H9 (cell line): ENCODE measurements around the gene WFIKKN1. TPM values are rescaled to one million over a fixed set of nuclear protein-coding genes. Genes with fewer than 3 reads are reported as not detected.
A peak's percentile ranks its signal among the peaks of the same experiment; 100 is the strongest.

Experiments used
- DNase-seq: peaks from one replicate; pipeline ENCODE4 v3.0.0-alpha.2; 2017
- H2AFZ ChIP-seq: one replicate; pipeline ENCODE4 v1.6.1; 2013; ENCODE audit warnings: mild to moderate bottlenecking, low read length, control low read depth, moderate library complexity
- H2AK5ac ChIP-seq: 2 replicates; pipeline ENCODE4 v1.6.1; 2013; ENCODE audit warnings: low read length, control low read depth, mixed read lengths; ENCODE audit not compliant: insufficient read length
- H2BK120ac ChIP-seq: one replicate; pipeline ENCODE4 v1.6.1; 2013; ENCODE audit warnings: low read depth, mild to moderate bottlenecking, low read length, control low read depth, inconsistent platforms; ENCODE audit not compliant: poor library complexity, severe bottlenecking
- H2BK12ac ChIP-seq: 2 replicates; pipeline ENCODE4 v1.6.1; 2013; ENCODE audit warnings: low read length, control low read depth, mixed read lengths, low read depth; ENCODE audit not compliant: insufficient read length
- H2BK15ac ChIP-seq: 2 replicates; pipeline ENCODE4 v1.6.1; 2013; ENCODE audit warnings: low read depth, low read length, control low read depth
- H2BK20ac ChIP-seq: one replicate; pipeline ENCODE4 v1.6.1; 2013; ENCODE audit warnings: low read depth, mild to moderate bottlenecking, low read length, control low read depth, inconsistent platforms; ENCODE audit not compliant: poor library complexity, severe bottlenecking
- H2BK5ac ChIP-seq: 2 replicates; pipeline ENCODE4 v1.6.1; 2013; ENCODE audit warnings: low read length, control low read depth, mixed read lengths; ENCODE audit not compliant: insufficient read length
- H3K14ac ChIP-seq: 2 replicates; pipeline ENCODE4 v1.6.1; 2013; ENCODE audit warnings: low read length, control low read depth; ENCODE audit not compliant: insufficient read depth
- H3K18ac ChIP-seq: 2 replicates; pipeline ENCODE4 v1.6.1; 2013; ENCODE audit warnings: low read depth, mild to moderate bottlenecking, mixed read lengths, low read length, control low read depth; ENCODE audit not compliant: insufficient read length
- H3K23ac ChIP-seq: 2 replicates; pipeline ENCODE4 v1.6.1; 2013; ENCODE audit warnings: low read length, control low read depth, mixed read lengths, low read depth; ENCODE audit not compliant: insufficient read length
- H3K23me2 ChIP-seq: 2 replicates; pipeline ENCODE4 v1.6.1; 2013; ENCODE audit warnings: low read depth, mild to moderate bottlenecking, mixed read lengths, low read length, control low read depth; ENCODE audit not compliant: insufficient read length, poor library complexity, severe bottlenecking
- H3K27ac ChIP-seq: 2 replicates; pipeline ENCODE4 v1.5.1; 2013; ENCODE audit warnings: low read length, control low read depth, mixed read lengths, low read depth; ENCODE audit not compliant: insufficient read length
- H3K27me3 ChIP-seq: 2 replicates; pipeline ENCODE4 v1.6.1; 2013; ENCODE audit warnings: low read length, control low read depth, inconsistent platforms; ENCODE audit not compliant: insufficient read depth
- H3K4ac ChIP-seq: 2 replicates; pipeline ENCODE4 v1.6.1; 2013; ENCODE audit warnings: low read depth, mild to moderate bottlenecking, control low read depth, inconsistent platforms, low read length, moderate library complexity
- H3K4me1 ChIP-seq: 2 replicates; pipeline ENCODE4 v1.6.1; 2013; ENCODE audit warnings: low read length, control low read depth, inconsistent platforms; ENCODE audit not compliant: insufficient read depth
- H3K4me2 ChIP-seq: 2 replicates; pipeline ENCODE4 v1.6.1; 2013; ENCODE audit warnings: low read length, control low read depth, mixed read lengths; ENCODE audit not compliant: insufficient read length, insufficient read depth
- H3K56ac ChIP-seq: 2 replicates; pipeline ENCODE4 v1.6.1; 2013; ENCODE audit warnings: low read depth, mild to moderate bottlenecking, mixed read lengths, low read length, control low read depth; ENCODE audit not compliant: insufficient read length
- H3K79me1 ChIP-seq: 2 replicates; pipeline ENCODE4 v1.6.1; 2013; ENCODE audit warnings: low read depth, mild to moderate bottlenecking, moderate library complexity, low read length, control low read depth, inconsistent platforms; ENCODE audit not compliant: insufficient read depth, poor library complexity, severe bottlenecking
- H3K79me2 ChIP-seq: 2 replicates; pipeline ENCODE4 v1.6.1; 2013; ENCODE audit warnings: low read length, control low read depth, inconsistent platforms; ENCODE audit not compliant: insufficient read depth
- H3K9ac ChIP-seq: 2 replicates; pipeline ENCODE4 v1.6.1; 2013; ENCODE audit warnings: low read length, control low read depth, mixed read lengths; ENCODE audit not compliant: insufficient read length; ENCODE audit errors: extremely low read depth
- H3K9me3 ChIP-seq: one replicate; pipeline ENCODE4 v1.6.1; 2013; ENCODE audit warnings: low read depth, low read length, inconsistent platforms; ENCODE audit not compliant: control insufficient read depth
- H3T11ph ChIP-seq: one replicate; pipeline ENCODE4 v1.6.1; 2013; ENCODE audit warnings: mild to moderate bottlenecking, low read length, control low read depth, inconsistent platforms
- H4K20me1 ChIP-seq: one replicate; pipeline ENCODE4 v1.6.1; 2013; ENCODE audit not compliant: control insufficient read depth, insufficient read length, insufficient read depth
- H4K5ac ChIP-seq: 2 replicates; pipeline ENCODE4 v1.6.1; 2013; ENCODE audit warnings: low read depth, mild to moderate bottlenecking, mixed read lengths, low read length, control low read depth; ENCODE audit not compliant: insufficient read length
- H4K8ac ChIP-seq: replicated peaks from 2 replicates; pipeline ENCODE4 v1.6.1; 2013; ENCODE audit warnings: low read length, control low read depth, mixed read lengths, low read depth; ENCODE audit not compliant: insufficient read length
- H4K91ac ChIP-seq: 2 replicates; pipeline ENCODE4 v1.6.1; 2013; ENCODE audit warnings: low read depth, mild to moderate bottlenecking, moderate library complexity, mixed read lengths, low read length, control low read depth; ENCODE audit not compliant: insufficient read length
- H3K27ac Mint-ChIP-seq, 3 experiments: 2 replicates in 2 of 3; 3 replicates in 1 of 3; pipeline ENCODE4 v1.8.0; 2020 to 2021; ENCODE audit warnings: mixed read lengths in 3 of 3, mild to moderate bottlenecking in 1 of 3, moderate library complexity in 1 of 3
- H3K27me3 Mint-ChIP-seq: 2 replicates; pipeline ENCODE4 v1.8.0; 2021; ENCODE audit warnings: low read depth, mild to moderate bottlenecking, moderate library complexity, mixed read lengths
- H3K36me3 Mint-ChIP-seq, 3 experiments: 2 replicates in 2 of 3; 3 replicates in 1 of 3; pipeline ENCODE4 v1.8.0; 2020 to 2021; ENCODE audit warnings: low read depth in 3 of 3, mixed read lengths in 3 of 3; ENCODE audit not compliant: insufficient read depth in 1 of 3
- H3K4me1 Mint-ChIP-seq, 2 experiments: 2 replicates each; pipeline ENCODE4 v1.8.0; 2020; ENCODE audit warnings: mixed read lengths in 2 of 2
- H3K4me3 Mint-ChIP-seq, 2 experiments: 2 replicates in 1 of 2; 3 replicates in 1 of 2; pipeline ENCODE4 v1.8.0; 2020 to 2021; ENCODE audit warnings: mild to moderate bottlenecking in 2 of 2, mixed read lengths in 2 of 2, moderate library complexity in 1 of 2
- H3K9me3 Mint-ChIP-seq, 2 experiments: 2 replicates in 1 of 2; 3 replicates in 1 of 2; pipeline ENCODE4 v1.8.0; 2020; ENCODE audit warnings: mild to moderate bottlenecking in 2 of 2, mixed read lengths in 2 of 2, moderate library complexity in 1 of 2
- CTCF ChIP-seq: fragments of 200-600 bp; sonication (generic); conservative IDR thresholded peaks from 3 replicates; pipeline ENCODE4 v1.8.0; 2021; ENCODE audit warnings: antibody characterized with exemption, mild to moderate bottlenecking
- WGBS: extraction: QIAGEN DNeasy Blood & Tissue Kit; methylation state at CpG from one replicate; pipeline ENCODE4 v1.1.7; 2013; ENCODE audit warnings: missing lambda C conversion rate, low lambda C conversion rate, mixed read lengths; ENCODE audit not compliant: insufficient read length; ENCODE audit errors: extremely low coverage; 5-methylcytosine and 5-hydroxymethylcytosine counted together
- total RNA-seq: library from RNA; stranded (reverse); gene quantifications from 2 replicates; pipeline ENCODE4 v1.2.1, GENCODE V29; 2021

WFIKKN1 gene
- total RNA-seq, 1 experiment from 2014 or later, result 8.3 TPM

DNA sequence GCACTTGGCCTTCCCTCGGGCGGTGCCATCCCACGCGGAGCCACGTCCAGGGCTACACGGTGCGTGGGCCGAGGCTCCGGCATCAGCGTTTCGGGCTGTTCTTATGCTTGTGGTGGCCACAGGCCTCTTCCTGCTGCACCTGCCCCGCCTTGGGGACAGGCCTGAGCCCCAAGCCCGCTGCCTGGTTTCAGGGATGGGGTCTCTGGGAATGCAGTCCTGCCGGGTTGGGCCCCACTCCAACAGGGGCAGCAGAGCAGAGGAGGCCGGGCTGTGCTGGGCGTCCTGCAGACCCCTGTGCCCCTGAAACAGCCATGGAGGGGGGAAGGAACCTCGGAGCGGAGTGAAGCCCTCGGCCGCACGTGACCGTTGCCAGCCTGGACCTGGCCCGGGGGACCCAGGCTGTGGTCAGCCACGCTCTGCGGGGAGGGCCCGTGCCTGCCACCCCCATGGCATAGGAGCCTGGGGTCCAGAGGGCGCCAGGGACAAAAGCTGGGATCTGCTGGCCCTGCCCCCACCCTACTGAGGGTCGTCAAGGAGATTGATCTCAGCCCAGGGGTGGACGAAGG is 453 bp upstream of the WFIKKN1 start:
- no CpG with 5 or more reads among the region's 29 CpGs for WGBS
- H3K36me3 Mint-ChIP-seq, result peaks cover 0 to 14% (median 0%) of the 10 kb centered on the region in 3 experiments; a peak in 4 of 7 replicates
- no peak overlapping the region for H3K23ac ChIP-seq

More for the DNA sequence above, 453 bp upstream of the WFIKKN1 start:
- Histone ChIP-seq H3K27ac (no peak overlapping the region), H3K9me3 (no peaks in the 10 kb centered on the region), H3K56ac (no peak overlapping the region), H2BK120ac (no peak overlapping the region), H3K23me2 (peaks cover 8% of the 10 kb centered on the region), H3K79me1 (no peaks in the 10 kb centered on the region), H2BK5ac (no peak overlapping the region), H3K14ac (peak overlapping the region; percentile 3), H3K4ac (no peak overlapping the region), H2AK5ac (no peak overlapping the region), H3K79me2 (no peaks in the 10 kb centered on the region), H3K18ac (peak overlapping the region; percentile 4), H2BK20ac (no peak overlapping the region), H4K8ac (no peak overlapping the region), H2AFZ (no peak overlapping the region), H4K91ac (no peak overlapping the region), H3K27me3 (no peaks in the 10 kb centered on the region), H3T11ph (no peak overlapping the region), H4K5ac (no peak overlapping the region), H3K4me1 (no peaks in the 10 kb centered on the region; the same call in 1 of the 2 replicates), H3K9ac (no peak overlapping the region), H2BK12ac (no peak overlapping the region), H4K20me1 (no peaks in the 10 kb centered on the region), H2BK15ac (no peak overlapping the region), H3K4me2 (peak overlapping the region; percentile 16)
- Mint-ChIP-seq H3K27ac (peak overlapping the region in 2 of 3 experiments; percentile 57 to 67; a peak in 1 of 7 replicates), H3K9me3 (no peaks in the 10 kb centered on the region), H3K27me3 (no peaks in the 10 kb centered on the region), H3K4me3 (peak overlapping the region in 1 of 2 experiments; percentile 47; a peak in 2 of 5 replicates), H3K4me1 (peaks cover 6 to 30% of the 10 kb centered on the region in 2 experiments; a peak in 3 of 4 replicates)
- TF ChIP-seq CTCF, result no peak
- DNase-seq, result no peak
